ENCODE data around the gene NSMCE1.

NSMCE1 gene

GRCh38 chr16:27223226-27223610 lies 45.4 kb downstream of the NSMCE1 start:
- no peak overlapping the region for H3K4me3 ChIP-seq (ENCODE audit: low read depth, low read length)
- TF ChIP-seq, protein P1, sequence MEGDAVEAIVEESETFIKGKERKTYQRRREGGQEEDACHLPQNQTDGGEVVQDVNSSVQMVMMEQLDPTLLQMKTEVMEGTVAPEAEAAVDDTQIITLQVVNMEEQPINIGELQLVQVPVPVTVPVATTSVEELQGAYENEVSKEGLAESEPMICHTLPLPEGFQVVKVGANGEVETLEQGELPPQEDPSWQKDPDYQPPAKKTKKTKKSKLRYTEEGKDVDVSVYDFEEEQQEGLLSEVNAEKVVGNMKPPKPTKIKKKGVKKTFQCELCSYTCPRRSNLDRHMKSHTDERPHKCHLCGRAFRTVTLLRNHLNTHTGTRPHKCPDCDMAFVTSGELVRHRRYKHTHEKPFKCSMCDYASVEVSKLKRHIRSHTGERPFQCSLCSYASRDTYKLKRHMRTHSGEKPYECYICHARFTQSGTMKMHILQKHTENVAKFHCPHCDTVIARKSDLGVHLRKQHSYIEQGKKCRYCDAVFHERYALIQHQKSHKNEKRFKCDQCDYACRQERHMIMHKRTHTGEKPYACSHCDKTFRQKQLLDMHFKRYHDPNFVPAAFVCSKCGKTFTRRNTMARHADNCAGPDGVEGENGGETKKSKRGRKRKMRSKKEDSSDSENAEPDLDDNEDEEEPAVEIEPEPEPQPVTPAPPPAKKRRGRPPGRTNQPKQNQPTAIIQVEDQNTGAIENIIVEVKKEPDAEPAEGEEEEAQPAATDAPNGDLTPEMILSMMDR (IDR thresholded peaks at IDR 0.05; ENCODE audit: low read depth, low read length) = no peak

GRCh38 chr16:27222249-27223225 lies 46.0 kb downstream of the NSMCE1 start:
- no peak overlapping the region for H3K4me3 ChIP-seq (ENCODE audit: low read depth, low read length)
- TF ChIP-seq, protein P1 (IDR thresholded peaks at IDR 0.05; ENCODE audit: low read depth, low read length) = no peak

- no peak overlapping the region for H3K4me3 ChIP-seq (ENCODE audit: low read depth, low read length)
- TF ChIP-seq, protein P1 (IDR thresholded peaks at IDR 0.05; ENCODE audit: low read depth, low read length) = no peak
Measured at GRCh38 chr16:27221576-27222248, 46.9 kb downstream of the NSMCE1 start.

DNA sequence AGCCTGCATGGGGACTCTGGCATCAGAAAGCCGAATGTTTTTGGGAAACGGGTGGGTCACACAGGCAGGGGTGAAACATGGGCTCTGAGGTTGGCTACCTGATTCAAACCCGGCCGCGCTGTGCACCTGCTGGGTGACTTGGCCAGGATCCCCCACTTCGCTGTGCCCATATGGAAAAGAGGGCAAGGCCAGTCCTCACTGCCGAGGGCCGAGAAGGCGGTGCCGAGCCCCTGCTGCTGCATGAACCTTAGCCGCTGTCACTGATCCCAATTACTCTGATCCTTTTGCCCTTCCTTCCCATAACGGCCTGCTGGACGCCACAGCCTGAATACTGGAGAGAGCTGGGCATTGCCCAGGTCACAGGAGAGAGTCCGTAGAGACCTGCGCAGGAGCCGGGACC lies 47.6 kb downstream of the NSMCE1 start:
- TF ChIP-seq, protein P1 (IDR thresholded peaks at IDR 0.05; ENCODE audit: low read depth, low read length) = no peak
- no peak overlapping the region for H3K4me3 ChIP-seq (ENCODE audit: low read depth, low read length)

DNA sequence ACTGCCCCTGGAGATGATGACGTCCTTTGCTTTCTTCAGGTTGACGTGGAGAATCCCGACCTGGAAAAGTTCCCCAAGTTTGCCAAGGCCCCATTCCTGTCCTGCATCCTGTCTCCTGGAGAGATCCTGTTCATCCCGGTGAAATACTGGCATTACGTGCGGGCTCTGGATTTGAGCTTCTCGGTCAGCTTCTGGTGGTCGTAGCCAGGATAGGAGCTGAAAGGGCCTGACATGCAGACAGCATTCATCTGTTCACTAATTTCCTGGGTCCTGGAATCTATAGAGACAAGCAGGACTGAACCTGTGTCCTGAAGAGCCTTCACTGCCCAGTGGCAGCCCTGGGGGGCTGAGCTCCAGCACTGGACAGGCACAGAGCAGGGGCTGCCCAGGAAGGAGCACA lies 48.0 kb downstream of the NSMCE1 start:
- TF ChIP-seq, protein P1 (IDR thresholded peaks at IDR 0.05; ENCODE audit: low read depth, low read length) = no peak

GRCh38 chr16:27220120-27220519 lies 48.5 kb downstream of the NSMCE1 start:
- no peak overlapping the region for H3K4me3 ChIP-seq (ENCODE audit: low read depth, low read length)
- TF ChIP-seq, protein P1 (IDR thresholded peaks at IDR 0.05; ENCODE audit: low read depth, low read length) = no peak

More for the DNA sequence above, 48.0 kb downstream of the NSMCE1 start:
- H3K4me3 ChIP-seq (ENCODE audit: low read depth, low read length) = no peak overlapping the region

DNA sequence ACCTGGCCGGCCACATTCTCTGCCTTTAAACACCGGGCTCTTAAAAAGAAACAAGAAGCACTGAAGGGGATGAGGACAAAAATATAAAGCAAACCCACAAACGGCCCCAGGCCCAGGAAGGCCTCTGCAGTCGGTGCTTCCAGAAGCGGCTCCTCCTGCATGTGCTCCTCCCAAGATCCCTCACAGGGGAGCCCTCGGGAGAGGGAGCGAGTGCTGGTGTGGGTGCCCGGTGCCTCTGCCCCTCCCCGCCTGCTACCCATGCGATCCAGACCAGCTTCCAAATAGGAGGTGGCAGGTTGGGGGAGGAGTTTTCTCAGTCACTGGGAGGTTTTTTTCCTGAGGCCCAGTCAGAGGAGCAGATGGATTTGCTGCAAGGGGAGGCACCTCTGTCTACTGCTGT lies 49.4 kb downstream of the NSMCE1 start:
- TF ChIP-seq, protein P1 (IDR thresholded peaks at IDR 0.05; ENCODE audit: low read depth, low read length) = no peak
- no peak overlapping the region for H3K4me3 ChIP-seq (ENCODE audit: low read depth, low read length)

Data from WI38 (cell line).